MM.1S (cell line): Measurements from ENCODE around the gene KCNC3.

Experiments used
- DNase-seq: peaks from one replicate; pipeline ENCODE4 v3.0.0-alpha.2; 2015
- H2AFZ ChIP-seq: fragments of 300-600 bp; sonication (generic); 2 replicates; pipeline ENCODE4 v1.6.0; 2016; ENCODE audit warnings: antibody characterized with exemption, low read length
- H3F3A ChIP-seq: fragments of 300-600 bp; sonication (generic); 2 replicates; pipeline ENCODE4 v1.6.1; 2016; ENCODE audit warnings: mild to moderate bottlenecking, antibody characterized with exemption, low read length, moderate library complexity, mixed read lengths; ENCODE audit not compliant: insufficient read depth
- H3K27ac ChIP-seq: fragments of 300-600 bp; sonication (generic); 2 replicates; pipeline ENCODE4 v1.5.1; 2016; ENCODE audit warnings: mild to moderate bottlenecking, low read length
- H3K27me3 ChIP-seq: fragments of 300-600 bp; sonication (generic); replicated peaks from 2 replicates; pipeline ENCODE4 v1.6.0; 2016; ENCODE audit warnings: low read length; ENCODE audit not compliant: insufficient read depth
- H3K36me3 ChIP-seq: fragments of 300-600 bp; sonication (generic); replicated peaks from 2 replicates; pipeline ENCODE4 v1.6.1; 2016; ENCODE audit warnings: mild to moderate bottlenecking, low read length, mixed read lengths; ENCODE audit not compliant: insufficient read depth
- H3K4me1 ChIP-seq: fragments of 300-600 bp; sonication (generic); 2 replicates; pipeline ENCODE4 v1.6.1; 2016; ENCODE audit warnings: low read length, mixed read lengths
- H3K4me2 ChIP-seq: fragments of 300-600 bp; sonication (generic); 2 replicates; pipeline ENCODE4 v1.6.0; 2016; ENCODE audit warnings: low read depth, low read length
- H3K4me3 ChIP-seq: fragments of 300-600 bp; sonication (generic); 2 replicates; pipeline ENCODE4 v1.5.1; 2016; ENCODE audit warnings: low read length, mixed read lengths
- H3K79me2 ChIP-seq: fragments of 300-600 bp; sonication (generic); 2 replicates; pipeline ENCODE4 v1.6.1; 2016; ENCODE audit warnings: mixed run types, low read length, mixed read lengths
- H3K9ac ChIP-seq: fragments of 300-600 bp; sonication (generic); 2 replicates; pipeline ENCODE4 v1.6.1; 2016; ENCODE audit warnings: low read length, mixed read lengths
- H3K9me2 ChIP-seq: fragments of 300-600 bp; sonication (generic); replicated peaks from 2 replicates; pipeline ENCODE4 v1.6.1; 2016; ENCODE audit warnings: mild to moderate bottlenecking, low read length, mixed read lengths; ENCODE audit not compliant: insufficient read depth
- H3K9me3 ChIP-seq: fragments of 300-600 bp; sonication (generic); replicated peaks from 2 replicates; pipeline ENCODE4 v1.6.1; 2016; ENCODE audit warnings: mild to moderate bottlenecking, low read length, mixed read lengths; ENCODE audit not compliant: insufficient read depth
- H4K20me1 ChIP-seq: fragments of 300-600 bp; sonication (generic); 2 replicates; pipeline ENCODE4 v1.6.1; 2016; ENCODE audit warnings: mild to moderate bottlenecking, low read length, moderate library complexity, mixed read lengths; ENCODE audit not compliant: insufficient read depth
- EZH2 ChIP-seq: fragments of 300-600 bp; sonication (generic); optimal IDR thresholded peaks from 2 replicates; pipeline ENCODE3; 2017; ENCODE audit warnings: low read depth, mild to moderate bottlenecking, antibody characterized with exemption, low read length, mixed read lengths
- EZH2phosphoT487 ChIP-seq: fragments of 300-600 bp; sonication (generic); IDR thresholded peaks from 2 replicates; pipeline ENCODE4 v1.6.1; 2018; ENCODE audit warnings: antibody characterized with exemption, low read length
- TF ChIP-seq, protein P1 (sequence below): fragments of 300-600 bp; sonication (generic); IDR thresholded peaks from 2 replicates; pipeline ENCODE4 v1.5.1; 2016; ENCODE audit warnings: antibody characterized with exemption, low read length, mixed read lengths

The KCNC3 gene

DNA sequence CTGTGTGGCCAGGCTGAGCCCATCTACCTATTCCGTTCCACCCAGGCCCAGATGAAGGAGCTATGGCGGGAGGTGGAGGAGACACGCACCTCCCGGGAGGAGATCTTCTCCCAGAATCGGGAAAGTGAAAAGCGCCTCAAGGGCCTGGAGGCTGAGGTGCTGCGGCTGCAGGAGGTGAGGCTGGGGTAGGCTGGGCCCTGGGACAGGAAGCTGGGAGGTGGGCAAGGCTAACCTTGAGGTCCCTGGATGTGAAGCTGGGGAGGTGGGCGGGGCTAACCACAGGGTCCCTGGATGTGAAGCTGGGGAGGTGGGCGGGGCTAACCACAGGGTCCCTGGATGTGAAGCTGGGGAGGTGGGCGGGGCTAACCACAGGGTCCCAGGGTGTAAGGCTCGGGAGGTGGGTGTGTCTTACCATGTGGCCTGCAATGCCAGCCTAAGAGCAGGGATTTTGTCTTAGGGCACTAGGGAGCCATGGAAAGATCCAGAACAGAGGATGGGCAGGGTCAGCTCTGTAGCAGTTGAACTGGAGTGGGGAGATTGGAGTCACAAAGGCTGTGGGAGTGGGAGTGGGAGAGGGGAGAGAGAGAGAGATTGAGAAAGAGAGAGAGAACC, 36.9 kb downstream of the KCNC3 start:
- H3K9me3 ChIP-seq, result no peaks in the 10 kb centered on the region
- DNase-seq, result no peak
- no peaks in the 10 kb centered on the region for H3F3A ChIP-seq
- H3K79me2 ChIP-seq, result no peaks in the 10 kb centered on the region
- no peak overlapping the region for H3K27ac ChIP-seq
- no peak overlapping the region for H3K4me3 ChIP-seq
- peaks cover 83% of the 10 kb centered on the region for H3K27me3 ChIP-seq
- H3K4me1 ChIP-seq, result no peaks in the 10 kb centered on the region
- H2AFZ ChIP-seq, result no peak overlapping the region
- no peak overlapping the region for H3K4me2 ChIP-seq
- no peaks in the 10 kb centered on the region for H3K36me3 ChIP-seq
- H3K9me2 ChIP-seq, result no peaks in the 10 kb centered on the region
- TF ChIP-seq EZH2phosphoT487, result no peak
- TF ChIP-seq, protein P1, sequence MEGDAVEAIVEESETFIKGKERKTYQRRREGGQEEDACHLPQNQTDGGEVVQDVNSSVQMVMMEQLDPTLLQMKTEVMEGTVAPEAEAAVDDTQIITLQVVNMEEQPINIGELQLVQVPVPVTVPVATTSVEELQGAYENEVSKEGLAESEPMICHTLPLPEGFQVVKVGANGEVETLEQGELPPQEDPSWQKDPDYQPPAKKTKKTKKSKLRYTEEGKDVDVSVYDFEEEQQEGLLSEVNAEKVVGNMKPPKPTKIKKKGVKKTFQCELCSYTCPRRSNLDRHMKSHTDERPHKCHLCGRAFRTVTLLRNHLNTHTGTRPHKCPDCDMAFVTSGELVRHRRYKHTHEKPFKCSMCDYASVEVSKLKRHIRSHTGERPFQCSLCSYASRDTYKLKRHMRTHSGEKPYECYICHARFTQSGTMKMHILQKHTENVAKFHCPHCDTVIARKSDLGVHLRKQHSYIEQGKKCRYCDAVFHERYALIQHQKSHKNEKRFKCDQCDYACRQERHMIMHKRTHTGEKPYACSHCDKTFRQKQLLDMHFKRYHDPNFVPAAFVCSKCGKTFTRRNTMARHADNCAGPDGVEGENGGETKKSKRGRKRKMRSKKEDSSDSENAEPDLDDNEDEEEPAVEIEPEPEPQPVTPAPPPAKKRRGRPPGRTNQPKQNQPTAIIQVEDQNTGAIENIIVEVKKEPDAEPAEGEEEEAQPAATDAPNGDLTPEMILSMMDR, result no peak
- no peak for TF ChIP-seq EZH2
- H4K20me1 ChIP-seq, result no peaks in the 10 kb centered on the region
- H3K9ac ChIP-seq, result no peak overlapping the region

GRCh38 chr19:50290775-50291174, 38.4 kb downstream of the KCNC3 start:
- TF ChIP-seq EZH2phosphoT487, result no peak
- Histone ChIP-seq H3K27me3 (peaks cover 84% of the 10 kb centered on the region), H4K20me1 (no peaks in the 10 kb centered on the region)

GRCh38 chr19:50290011-50290410, 39.2 kb downstream of the KCNC3 start:
- Histone ChIP-seq H3K36me3 (no peaks in the 10 kb centered on the region), H2AFZ (no peak overlapping the region), H3K4me2 (no peak overlapping the region), H3K9me2 (no peaks in the 10 kb centered on the region), H3K27me3 (peaks cover 85% of the 10 kb centered on the region), H3K9me3 (no peaks in the 10 kb centered on the region), H3K79me2 (no peaks in the 10 kb centered on the region), H3F3A (no peaks in the 10 kb centered on the region), H3K27ac (no peak overlapping the region), H3K4me3 (no peak overlapping the region), H3K4me1 (no peaks in the 10 kb centered on the region), H4K20me1 (no peaks in the 10 kb centered on the region), H3K9ac (no peak overlapping the region)
- DNase-seq, result no peak
- TF ChIP-seq EZH2, result no peak
- TF ChIP-seq, protein P1, result no peak
- TF ChIP-seq EZH2phosphoT487, result no peak

More at GRCh38 chr19:50290775-50291174, 38.4 kb downstream of the KCNC3 start:
- Histone ChIP-seq H3K36me3 (no peaks in the 10 kb centered on the region), H3K4me3 (no peak overlapping the region), H3K4me2 (no peak overlapping the region), H2AFZ (no peak overlapping the region), H3K9me3 (no peaks in the 10 kb centered on the region), H3F3A (no peaks in the 10 kb centered on the region), H3K79me2 (no peaks in the 10 kb centered on the region), H3K27ac (no peak overlapping the region), H3K9me2 (no peaks in the 10 kb centered on the region), H3K9ac (no peak overlapping the region), H3K4me1 (no peaks in the 10 kb centered on the region)
- DNase-seq, result no peak

- Histone ChIP-seq H4K20me1 (no peaks in the 10 kb centered on the region), H3K4me3 (no peak overlapping the region), H3K27me3 (peaks cover 82% of the 10 kb centered on the region), H3K9me3 (no peaks in the 10 kb centered on the region), H3K36me3 (no peaks in the 10 kb centered on the region), H3F3A (no peaks in the 10 kb centered on the region), H2AFZ (no peak overlapping the region), H3K27ac (no peak overlapping the region), H3K4me2 (no peak overlapping the region), H3K4me1 (no peaks in the 10 kb centered on the region), H3K79me2 (no peaks in the 10 kb centered on the region), H3K9ac (no peak overlapping the region), H3K9me2 (no peaks in the 10 kb centered on the region)
- no peak for TF ChIP-seq EZH2
- TF ChIP-seq, protein P1, result no peak
- no peak for TF ChIP-seq EZH2phosphoT487
- no peak for DNase-seq
Measured at GRCh38 chr19:50288954-50289353, 40.2 kb downstream of the KCNC3 start.
